HepG2 (cell line): Measurements from ENCODE around the gene THY1. TPM values are rescaled to one million over a fixed set of nuclear protein-coding genes. Genes with fewer than 3 reads are reported as not detected.

Experiments used
- ATF7 ChIP-seq, 2 experiments: fragments of 450-650 bp in 1 of 2; sonication (generic) in 1 of 2; formaldehyde crosslinking in 1 of 2; IDR thresholded peaks; 2 replicates each; pipeline versions ENCODE4 v1.4.0 to v1.6.1; 2016 to 2020; ENCODE audit warnings: antibody characterized with exemption in 1 of 2, mild to moderate bottlenecking in 1 of 2, missing genetic modification reagents in 1 of 2
- BCL6 ChIP-seq: IDR thresholded peaks from 2 replicates; pipeline ENCODE4 v1.6.1; 2016; ENCODE audit warnings: missing genetic modification reagents, missing compliant biosample characterization
- CCAR2 ChIP-seq: fragments of 200-400 bp; formaldehyde crosslinking; optimal IDR thresholded peaks from 2 replicates; pipeline ENCODE3; 2018; ENCODE audit warnings: low read depth, mild to moderate bottlenecking, low read length, moderate library complexity
- CEBPG ChIP-seq: IDR thresholded peaks from 2 replicates; pipeline ENCODE4 v1.6.1; 2016
- CREM ChIP-seq, 2 experiments: sonication (generic) in 1 of 2; formaldehyde crosslinking in 1 of 2; IDR thresholded peaks; 2 replicates each; pipeline versions ENCODE4 v1.4.0 to v1.6.1; 2016 to 2020; ENCODE audit warnings: antibody characterized with exemption in 1 of 2, mild to moderate bottlenecking in 1 of 2, missing genetic modification reagents in 1 of 2
- FOXA3 ChIP-seq: IDR thresholded peaks from 2 replicates; pipeline ENCODE4 v1.6.1; 2016; ENCODE audit warnings: missing genetic modification reagents, missing compliant biosample characterization
- GFI1 ChIP-seq: sonication (generic); formaldehyde crosslinking; IDR thresholded peaks from 2 replicates; pipeline ENCODE4 v1.5.0; 2020; ENCODE audit warnings: missing genetic modification reagents, mild to moderate bottlenecking, borderline replicate concordance
- MIER2 ChIP-seq: IDR thresholded peaks from 2 replicates; pipeline ENCODE4 v1.6.1; 2016; ENCODE audit warnings: missing biosample characterization, missing genetic modification reagents
- NCOR1 ChIP-seq: fragments of 200-600 bp; sonication (generic); IDR thresholded peaks from 2 replicates; pipeline ENCODE4 v1.7.0; 2017; ENCODE audit warnings: antibody characterized with exemption, low read length, borderline replicate concordance
- NFYC ChIP-seq: IDR thresholded peaks from 2 replicates; pipeline ENCODE4 v1.6.1; 2016; ENCODE audit warnings: missing genetic modification reagents, missing compliant biosample characterization
- PPARG ChIP-seq: conservative IDR thresholded peaks from 2 replicates; pipeline ENCODE4 v1.6.1; 2016; ENCODE audit warnings: missing biosample characterization, missing genetic modification reagents
- RXRB ChIP-seq: IDR thresholded peaks from 2 replicates; pipeline ENCODE4 v1.6.1; 2016; ENCODE audit warnings: borderline replicate concordance, missing genetic modification reagents, missing compliant biosample characterization
- SIN3A ChIP-seq: IDR thresholded peaks from 2 replicates; pipeline ENCODE4 v1.6.1; 2011; ENCODE audit warnings: low read depth, mild to moderate bottlenecking, control low read depth, low read length, borderline replicate concordance
- ZBTB38 ChIP-seq: sonication (generic); formaldehyde crosslinking; IDR thresholded peaks from 2 replicates; pipeline ENCODE4 v1.5.1; 2020; ENCODE audit warnings: mild to moderate bottlenecking, missing genetic modification reagents
- ZNF205 ChIP-seq: IDR thresholded peaks from 2 replicates; pipeline ENCODE4 v1.6.1; 2018; ENCODE audit warnings: missing biosample characterization, missing genetic modification reagents
- ZNF232 ChIP-seq: sonication (generic); formaldehyde crosslinking; IDR thresholded peaks from 2 replicates; pipeline ENCODE4 v1.4.0; 2020; ENCODE audit warnings: missing genetic modification reagents, borderline replicate concordance
- ZNF607 ChIP-seq: sonication (generic); formaldehyde crosslinking; IDR thresholded peaks from 2 replicates; pipeline ENCODE4 v1.5.1; 2020; ENCODE audit warnings: missing genetic modification reagents, mild to moderate bottlenecking, borderline replicate concordance
- ZNF709 ChIP-seq: sonication (generic); formaldehyde crosslinking; IDR thresholded peaks from 2 replicates; pipeline ENCODE4 v1.5.0; 2020; ENCODE audit warnings: mild to moderate bottlenecking, missing genetic modification reagents
- polyA plus RNA-seq, 8 experiments: library from polyadenylated mRNA; depleted of rRNA in 3 of 8; stranded (reverse) in 7 of 8; unstranded in 1 of 8; fragments of >200 nt; fragmentation: Illumina TruSeq in 4 of 8; extraction: Trizol in 4 of 8; gene quantifications; 2 replicates each; pipeline versions ENCODE4 v1.2.1 to v1.2.3, GENCODE V29; 2011 to 2016; ENCODE audit warnings: low read depth in 4 of 8, missing spikeins in 1 of 8, mixed read lengths in 1 of 8; ENCODE audit not compliant: insufficient read depth in 1 of 8
- total RNA-seq, 5 experiments: library from RNA; depleted of rRNA; stranded (reverse); fragments of >200 nt; fragmentation: Illumina TruSeq; extraction: Trizol; gene quantifications; 2 replicates each; pipeline ENCODE4 v1.2.3, GENCODE V29; 2016; ENCODE audit warnings: low read depth in 1 of 5
- TF ChIP-seq, protein P1 (sequence below): sonication (generic); formaldehyde crosslinking; IDR thresholded peaks from 2 replicates; pipeline ENCODE4 v1.4.0; 2020; ENCODE audit warnings: missing genetic modification reagents
- TF ChIP-seq, protein P2 (sequence below): IDR thresholded peaks from 2 replicates; pipeline ENCODE4 v1.6.1; 2016; ENCODE audit warnings: low read depth, missing genetic modification reagents, missing compliant biosample characterization
- TF ChIP-seq, protein P3 (sequence below): sonication (generic); formaldehyde crosslinking; IDR thresholded peaks from 2 replicates; pipeline ENCODE4 v1.5.0; 2020; ENCODE audit warnings: missing genetic modification reagents, mild to moderate bottlenecking, borderline replicate concordance

Gene THY1
- total and polyA plus RNA-seq, 2 of the 13 experiments (the other 11 are each of a cell fraction or from before 2014, with no cell fraction given): not detected

DNA sequence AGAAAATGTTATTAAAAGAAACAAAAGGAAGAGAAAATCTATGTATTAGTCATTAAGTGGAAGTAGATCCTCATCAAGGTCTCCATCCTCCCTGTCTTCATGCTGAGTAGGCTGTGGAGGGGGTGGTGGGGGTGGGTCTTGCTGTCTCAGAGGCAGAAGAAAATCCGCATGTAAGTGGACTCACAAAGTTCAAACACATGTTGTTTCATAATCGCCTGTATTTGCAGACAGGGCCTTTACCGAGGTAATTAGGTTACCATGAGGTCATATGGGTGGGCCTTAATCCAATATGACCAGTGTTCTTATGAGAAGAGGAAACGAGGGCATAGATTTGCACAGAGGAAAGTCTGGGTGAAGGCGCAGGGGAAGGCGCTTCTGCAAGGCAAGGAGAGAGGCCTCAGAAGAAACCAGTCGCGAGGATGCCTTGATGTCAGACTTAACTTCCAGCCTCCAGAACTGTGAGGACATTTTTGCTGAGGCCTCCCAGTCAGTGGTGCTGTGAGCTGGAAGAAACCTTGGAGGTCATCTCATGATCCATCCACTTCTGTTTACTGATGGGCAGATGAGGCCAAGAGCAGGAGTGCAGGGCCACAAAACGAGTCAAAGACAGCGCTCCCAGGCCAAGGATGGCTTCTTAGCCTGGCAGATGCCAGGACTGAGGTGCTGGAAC, 49.3 kb upstream of the THY1 start (continued):
- TF ChIP-seq, protein P1, sequence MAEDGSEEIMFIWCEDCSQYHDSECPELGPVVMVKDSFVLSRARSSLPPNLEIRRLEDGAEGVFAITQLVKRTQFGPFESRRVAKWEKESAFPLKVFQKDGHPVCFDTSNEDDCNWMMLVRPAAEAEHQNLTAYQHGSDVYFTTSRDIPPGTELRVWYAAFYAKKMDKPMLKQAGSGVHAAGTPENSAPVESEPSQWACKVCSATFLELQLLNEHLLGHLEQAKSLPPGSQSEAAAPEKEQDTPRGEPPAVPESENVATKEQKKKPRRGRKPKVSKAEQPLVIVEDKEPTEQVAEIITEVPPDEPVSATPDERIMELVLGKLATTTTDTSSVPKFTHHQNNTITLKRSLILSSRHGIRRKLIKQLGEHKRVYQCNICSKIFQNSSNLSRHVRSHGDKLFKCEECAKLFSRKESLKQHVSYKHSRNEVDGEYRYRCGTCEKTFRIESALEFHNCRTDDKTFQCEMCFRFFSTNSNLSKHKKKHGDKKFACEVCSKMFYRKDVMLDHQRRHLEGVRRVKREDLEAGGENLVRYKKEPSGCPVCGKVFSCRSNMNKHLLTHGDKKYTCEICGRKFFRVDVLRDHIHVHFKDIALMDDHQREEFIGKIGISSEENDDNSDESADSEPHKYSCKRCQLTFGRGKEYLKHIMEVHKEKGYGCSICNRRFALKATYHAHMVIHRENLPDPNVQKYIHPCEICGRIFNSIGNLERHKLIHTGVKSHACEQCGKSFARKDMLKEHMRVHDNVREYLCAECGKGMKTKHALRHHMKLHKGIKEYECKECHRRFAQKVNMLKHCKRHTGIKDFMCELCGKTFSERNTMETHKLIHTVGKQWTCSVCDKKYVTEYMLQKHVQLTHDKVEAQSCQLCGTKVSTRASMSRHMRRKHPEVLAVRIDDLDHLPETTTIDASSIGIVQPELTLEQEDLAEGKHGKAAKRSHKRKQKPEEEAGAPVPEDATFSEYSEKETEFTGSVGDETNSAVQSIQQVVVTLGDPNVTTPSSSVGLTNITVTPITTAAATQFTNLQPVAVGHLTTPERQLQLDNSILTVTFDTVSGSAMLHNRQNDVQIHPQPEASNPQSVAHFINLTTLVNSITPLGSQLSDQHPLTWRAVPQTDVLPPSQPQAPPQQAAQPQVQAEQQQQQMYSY (CRISPR knock-in tag): no peak
- TF ChIP-seq, protein P2, sequence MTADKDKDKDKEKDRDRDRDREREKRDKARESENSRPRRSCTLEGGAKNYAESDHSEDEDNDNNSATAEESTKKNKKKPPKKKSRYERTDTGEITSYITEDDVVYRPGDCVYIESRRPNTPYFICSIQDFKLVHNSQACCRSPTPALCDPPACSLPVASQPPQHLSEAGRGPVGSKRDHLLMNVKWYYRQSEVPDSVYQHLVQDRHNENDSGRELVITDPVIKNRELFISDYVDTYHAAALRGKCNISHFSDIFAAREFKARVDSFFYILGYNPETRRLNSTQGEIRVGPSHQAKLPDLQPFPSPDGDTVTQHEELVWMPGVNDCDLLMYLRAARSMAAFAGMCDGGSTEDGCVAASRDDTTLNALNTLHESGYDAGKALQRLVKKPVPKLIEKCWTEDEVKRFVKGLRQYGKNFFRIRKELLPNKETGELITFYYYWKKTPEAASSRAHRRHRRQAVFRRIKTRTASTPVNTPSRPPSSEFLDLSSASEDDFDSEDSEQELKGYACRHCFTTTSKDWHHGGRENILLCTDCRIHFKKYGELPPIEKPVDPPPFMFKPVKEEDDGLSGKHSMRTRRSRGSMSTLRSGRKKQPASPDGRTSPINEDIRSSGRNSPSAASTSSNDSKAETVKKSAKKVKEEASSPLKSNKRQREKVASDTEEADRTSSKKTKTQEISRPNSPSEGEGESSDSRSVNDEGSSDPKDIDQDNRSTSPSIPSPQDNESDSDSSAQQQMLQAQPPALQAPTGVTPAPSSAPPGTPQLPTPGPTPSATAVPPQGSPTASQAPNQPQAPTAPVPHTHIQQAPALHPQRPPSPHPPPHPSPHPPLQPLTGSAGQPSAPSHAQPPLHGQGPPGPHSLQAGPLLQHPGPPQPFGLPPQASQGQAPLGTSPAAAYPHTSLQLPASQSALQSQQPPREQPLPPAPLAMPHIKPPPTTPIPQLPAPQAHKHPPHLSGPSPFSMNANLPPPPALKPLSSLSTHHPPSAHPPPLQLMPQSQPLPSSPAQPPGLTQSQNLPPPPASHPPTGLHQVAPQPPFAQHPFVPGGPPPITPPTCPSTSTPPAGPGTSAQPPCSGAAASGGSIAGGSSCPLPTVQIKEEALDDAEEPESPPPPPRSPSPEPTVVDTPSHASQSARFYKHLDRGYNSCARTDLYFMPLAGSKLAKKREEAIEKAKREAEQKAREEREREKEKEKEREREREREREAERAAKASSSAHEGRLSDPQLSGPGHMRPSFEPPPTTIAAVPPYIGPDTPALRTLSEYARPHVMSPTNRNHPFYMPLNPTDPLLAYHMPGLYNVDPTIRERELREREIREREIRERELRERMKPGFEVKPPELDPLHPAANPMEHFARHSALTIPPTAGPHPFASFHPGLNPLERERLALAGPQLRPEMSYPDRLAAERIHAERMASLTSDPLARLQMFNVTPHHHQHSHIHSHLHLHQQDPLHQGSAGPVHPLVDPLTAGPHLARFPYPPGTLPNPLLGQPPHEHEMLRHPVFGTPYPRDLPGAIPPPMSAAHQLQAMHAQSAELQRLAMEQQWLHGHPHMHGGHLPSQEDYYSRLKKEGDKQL (CRISPR knock-in tag): no peak
- TF ChIP-seq ZNF205 (CRISPR knock-in tag): no peak
- TF ChIP-seq MIER2: 0 out of 2 replicates have a peak, but pooled peaks have one; percentile 15
- TF ChIP-seq RXRB: peak; percentile 59; the same call in 1 of the 2 replicates
- peak; percentile 54 for TF ChIP-seq BCL6 (CRISPR knock-in tag)
- no peak for TF ChIP-seq GFI1 (CRISPR knock-in tag)
- no peak for TF ChIP-seq ZNF232 (CRISPR knock-in tag)
- TF ChIP-seq FOXA3 (CRISPR knock-in tag): 0 out of 2 replicates have a peak, but pooled peaks have one; percentile 21
- peak; percentile 36; the same call in 1 of the 2 replicates for TF ChIP-seq PPARG (CRISPR knock-in tag)
- TF ChIP-seq ZNF709 (CRISPR knock-in tag): no peak
- TF ChIP-seq NFYC: no peak
- 0 out of 2 replicates have a peak, but pooled peaks have one; percentile 12 for TF ChIP-seq ATF7 (IDR thresholded peaks at IDR 0.05)
- no peak for TF ChIP-seq ATF7 (CRISPR knock-in tag; IDR thresholded peaks at IDR 0.05)
- TF ChIP-seq, protein P3, sequence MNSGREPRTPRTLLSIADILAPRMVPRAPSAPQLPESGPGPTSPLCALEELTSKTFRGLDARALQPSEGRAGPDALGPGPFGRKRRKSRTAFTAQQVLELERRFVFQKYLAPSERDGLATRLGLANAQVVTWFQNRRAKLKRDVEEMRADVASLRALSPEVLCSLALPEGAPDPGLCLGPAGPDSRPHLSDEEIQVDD (CRISPR knock-in tag): no peak
- TF ChIP-seq CEBPG (CRISPR knock-in tag): peak; percentile 42; the same call in 1 of the 2 replicates
- no peak for TF ChIP-seq CCAR2
- TF ChIP-seq ZNF607: no peak
- TF ChIP-seq NCOR1: peak; percentile 25; the same call in 1 of the 2 replicates
- TF ChIP-seq SIN3A: no peak
- TF ChIP-seq CREM (IDR thresholded peaks at IDR 0.05): no peak
- no peak for TF ChIP-seq CREM (CRISPR knock-in tag; IDR thresholded peaks at IDR 0.05)
- TF ChIP-seq ZBTB38 (CRISPR knock-in tag): no peak
